Left kidney (tissue), 2 donors: ENCODE data around the gene MR1. TPM values are rescaled to one million over a fixed set of nuclear protein-coding genes. Genes with fewer than 3 reads are reported as not detected.
A peak's percentile ranks its signal among the peaks of the same experiment; 100 is the strongest.
"Not testable (repeated sequence)": the region's sequence is repeated elsewhere in the genome, so short reads cannot be mapped to it uniquely, and the experiment has no call there.

Experiments used
- DNase-seq: peaks from one replicate; pipeline ENCODE4 v3.0.0-alpha.2; 2013
- polyA plus RNA-seq: library from polyadenylated mRNA; unstranded; fragments of 120-200 nt; gene quantifications from one replicate; pipeline ENCODE4 v1.2.1, GENCODE V29; 2013; ENCODE audit not compliant: insufficient read length

Gene MR1
- polyA plus RNA-seq, 1 donor, result 3.6 TPM

- DNase-seq, result no peak
Measured at GRCh38 chr1:181028196-181028595, 5.6 kb upstream of the MR1 start.

- no peak for DNase-seq
Measured at GRCh38 chr1:181028615-181029014, 5.2 kb upstream of the MR1 start.

- no peak for DNase-seq
Measured at GRCh38 chr1:181032535-181032934, 1.2 kb upstream of the MR1 start.

- peak; percentile 15 for DNase-seq
Measured at GRCh38 chr1:181033128-181033798, 520 bp upstream of the MR1 start.

- DNase-seq, result not testable (repeated sequence)
Measured at GRCh38 chr1:181035210-181035609, 1.4 kb downstream of the MR1 start.

- DNase-seq, result no peak
Measured at GRCh38 chr1:181036107-181036836, 2.5 kb downstream of the MR1 start.

GRCh38 chr1:181037386-181037785 lies 3.6 kb downstream of the MR1 start:
- DNase-seq, result no peak

GRCh38 chr1:181038399-181038873 lies 4.7 kb downstream of the MR1 start:
- DNase-seq, result peak; percentile 46

- no peak for DNase-seq
Measured at GRCh38 chr1:181040284-181040865, 6.6 kb downstream of the MR1 start.

- no peak for DNase-seq
Measured at GRCh38 chr1:181043025-181043888, 9.5 kb downstream of the MR1 start.

GRCh38 chr1:181044449-181044966 lies 10.7 kb downstream of the MR1 start:
- DNase-seq, result no peak

- DNase-seq, result not testable (repeated sequence)
Measured at GRCh38 chr1:181045946-181046345, 12.2 kb downstream of the MR1 start.

- no peak for DNase-seq
Measured at GRCh38 chr1:181049378-181049777, 15.6 kb downstream of the MR1 start.

- no peak for DNase-seq
Measured at GRCh38 chr1:181050922-181051321, 17.1 kb downstream of the MR1 start.

- DNase-seq, result no peak
Measured at GRCh38 chr1:181056560-181056959, 22.8 kb downstream of the MR1 start.

- DNase-seq, result no peak
Measured at GRCh38 chr1:181057079-181057478, 23.3 kb downstream of the MR1 start.

GRCh38 chr1:181059435-181059834 lies 25.7 kb downstream of the MR1 start:
- DNase-seq, result no peak

GRCh38 chr1:181060066-181060465 lies 26.3 kb downstream of the MR1 start:
- DNase-seq, result no peak

GRCh38 chr1:181060947-181061346 lies 27.2 kb downstream of the MR1 start:
- DNase-seq, result not testable (repeated sequence)

GRCh38 chr1:181061487-181061886 lies 27.7 kb downstream of the MR1 start:
- no peak for DNase-seq

- no peak for DNase-seq
Measured at GRCh38 chr1:181061891-181062835, 28.4 kb downstream of the MR1 start.
